Measurements from ENCODE around the gene EBI3. TPM values are rescaled to one million over a fixed set of nuclear protein-coding genes. Genes with fewer than 3 reads are reported as not detected.

Gene EBI3
- polyA plus RNA-seq, 1 donor (not counting 4 experiments of a cell fraction or from before 2014, with no cell fraction given) = 0.05 TPM

GRCh38 chr19:4198467-4199126 lies 30.7 kb upstream of the EBI3 start:
- no peak overlapping the region for H3K27ac ChIP-seq (ENCODE audit: control insufficient read depth, insufficient read depth, low read length)
- DNase-seq (ENCODE audit: low read depth, low spot score) (no peak), FAIRE-seq (no peak)
- H3K79me2 ChIP-seq (ENCODE audit: control insufficient read depth, insufficient read depth, low read length) = no peaks in the 10 kb centered on the region
- H4K20me1 ChIP-seq (ENCODE audit: control insufficient read depth, extremely low read depth, insufficient read depth, low read length) = no peaks in the 10 kb centered on the region
- H3K4me3 ChIP-seq (ENCODE audit: control insufficient read depth in 2 of 3, extremely low read depth in 1 of 3, insufficient read depth in 2 of 3, low read depth in 1 of 3, low read length in 3 of 3) = no peak overlapping the region
- H3K27me3 ChIP-seq (ENCODE audit: control insufficient read depth, extremely low read depth, insufficient read depth, low read length) = peaks cover 21% of the 10 kb centered on the region
- no peak overlapping the region for H2AFZ ChIP-seq (ENCODE audit: control insufficient read depth, low read length)
- no peaks in the 10 kb centered on the region for H3K9me1 ChIP-seq (ENCODE audit: control insufficient read depth, extremely low read depth, insufficient read depth, low read length)
- H3K9me3 ChIP-seq (ENCODE audit: control insufficient read depth, low read depth, low read length) = no peaks in the 10 kb centered on the region
- H3K9ac ChIP-seq (ENCODE audit: control insufficient read depth, extremely low read depth, insufficient read depth, low read length) = no peak overlapping the region
- no peak overlapping the region for H3K4me2 ChIP-seq (ENCODE audit: control insufficient read depth, extremely low read depth, insufficient read depth, low read depth, low read length)
- H3K36me3 ChIP-seq (ENCODE audit: control insufficient read depth in 2 of 2, extremely low read depth in 1 of 2, insufficient read depth in 2 of 2, low read length in 2 of 2) = no peaks in the 10 kb centered on the region
- no peaks in the 10 kb centered on the region for H3K4me1 ChIP-seq (ENCODE audit: control insufficient read depth, extremely low read depth, insufficient read depth, low read length)
- TF ChIP-seq, protein P1, sequence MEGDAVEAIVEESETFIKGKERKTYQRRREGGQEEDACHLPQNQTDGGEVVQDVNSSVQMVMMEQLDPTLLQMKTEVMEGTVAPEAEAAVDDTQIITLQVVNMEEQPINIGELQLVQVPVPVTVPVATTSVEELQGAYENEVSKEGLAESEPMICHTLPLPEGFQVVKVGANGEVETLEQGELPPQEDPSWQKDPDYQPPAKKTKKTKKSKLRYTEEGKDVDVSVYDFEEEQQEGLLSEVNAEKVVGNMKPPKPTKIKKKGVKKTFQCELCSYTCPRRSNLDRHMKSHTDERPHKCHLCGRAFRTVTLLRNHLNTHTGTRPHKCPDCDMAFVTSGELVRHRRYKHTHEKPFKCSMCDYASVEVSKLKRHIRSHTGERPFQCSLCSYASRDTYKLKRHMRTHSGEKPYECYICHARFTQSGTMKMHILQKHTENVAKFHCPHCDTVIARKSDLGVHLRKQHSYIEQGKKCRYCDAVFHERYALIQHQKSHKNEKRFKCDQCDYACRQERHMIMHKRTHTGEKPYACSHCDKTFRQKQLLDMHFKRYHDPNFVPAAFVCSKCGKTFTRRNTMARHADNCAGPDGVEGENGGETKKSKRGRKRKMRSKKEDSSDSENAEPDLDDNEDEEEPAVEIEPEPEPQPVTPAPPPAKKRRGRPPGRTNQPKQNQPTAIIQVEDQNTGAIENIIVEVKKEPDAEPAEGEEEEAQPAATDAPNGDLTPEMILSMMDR (optimal IDR thresholded peaks at IDR 0.05 in 1 of 3, IDR thresholded peaks at IDR 0.05 in 1 of 3, conservative IDR thresholded peaks at IDR 0.05 in 1 of 3; ENCODE audit: extremely low read depth in 1 of 3, insufficient read depth in 2 of 3, low read length in 3 of 3) = no peak
- TF ChIP-seq EZH2 (IDR thresholded peaks at IDR 0.05; ENCODE audit: low read length) = peak; percentile 11
- dilution Hi-C loops (cut with MboI; ENCODE audit: extremely low pct_ligation_motif_present, low sequenced_read_pairs) = no loop called here

- Histone ChIP-seq H3K4me2 (ENCODE audit: control insufficient read depth, extremely low read depth, insufficient read depth, low read depth, low read length) (no peak overlapping the region), H3K9me1 (ENCODE audit: control insufficient read depth, extremely low read depth, insufficient read depth, low read length) (no peaks in the 10 kb centered on the region), H3K4me1 (ENCODE audit: control insufficient read depth, extremely low read depth, insufficient read depth, low read length) (no peaks in the 10 kb centered on the region), H4K20me1 (ENCODE audit: control insufficient read depth, extremely low read depth, insufficient read depth, low read length) (no peaks in the 10 kb centered on the region), H3K9me3 (ENCODE audit: control insufficient read depth, low read depth, low read length) (no peaks in the 10 kb centered on the region), H3K36me3 (ENCODE audit: control insufficient read depth in 2 of 2, extremely low read depth in 1 of 2, insufficient read depth in 2 of 2, low read length in 2 of 2) (no peaks in the 10 kb centered on the region), H3K79me2 (ENCODE audit: control insufficient read depth, insufficient read depth, low read length) (no peaks in the 10 kb centered on the region), H2AFZ (ENCODE audit: control insufficient read depth, low read length) (no peak overlapping the region), H3K4me3 (ENCODE audit: control insufficient read depth in 2 of 3, extremely low read depth in 1 of 3, insufficient read depth in 2 of 3, low read depth in 1 of 3, low read length in 3 of 3) (no peak overlapping the region), H3K27me3 (ENCODE audit: control insufficient read depth, extremely low read depth, insufficient read depth, low read length) (peaks cover 13% of the 10 kb centered on the region), H3K27ac (ENCODE audit: control insufficient read depth, insufficient read depth, low read length) (no peak overlapping the region), H3K9ac (ENCODE audit: control insufficient read depth, extremely low read depth, insufficient read depth, low read length) (no peak overlapping the region)
- FAIRE-seq (no peak), DNase-seq (ENCODE audit: low read depth, low spot score) (no peak)
- dilution Hi-C loops (cut with MboI; ENCODE audit: extremely low pct_ligation_motif_present, low sequenced_read_pairs) = no loop called here
- no peak for TF ChIP-seq EZH2 (IDR thresholded peaks at IDR 0.05; ENCODE audit: low read length)
- TF ChIP-seq, protein P1 (optimal IDR thresholded peaks at IDR 0.05 in 1 of 3, IDR thresholded peaks at IDR 0.05 in 1 of 3, conservative IDR thresholded peaks at IDR 0.05 in 1 of 3; ENCODE audit: extremely low read depth in 1 of 3, insufficient read depth in 2 of 3, low read length in 3 of 3) = no peak
Measured at GRCh38 chr19:4199699-4200293, 29.5 kb upstream of the EBI3 start.
